Measurements from ENCODE around the gene RMRP.
A peak's percentile ranks its signal among the peaks of the same experiment; 100 is the strongest.

Gene RMRP

DNA sequence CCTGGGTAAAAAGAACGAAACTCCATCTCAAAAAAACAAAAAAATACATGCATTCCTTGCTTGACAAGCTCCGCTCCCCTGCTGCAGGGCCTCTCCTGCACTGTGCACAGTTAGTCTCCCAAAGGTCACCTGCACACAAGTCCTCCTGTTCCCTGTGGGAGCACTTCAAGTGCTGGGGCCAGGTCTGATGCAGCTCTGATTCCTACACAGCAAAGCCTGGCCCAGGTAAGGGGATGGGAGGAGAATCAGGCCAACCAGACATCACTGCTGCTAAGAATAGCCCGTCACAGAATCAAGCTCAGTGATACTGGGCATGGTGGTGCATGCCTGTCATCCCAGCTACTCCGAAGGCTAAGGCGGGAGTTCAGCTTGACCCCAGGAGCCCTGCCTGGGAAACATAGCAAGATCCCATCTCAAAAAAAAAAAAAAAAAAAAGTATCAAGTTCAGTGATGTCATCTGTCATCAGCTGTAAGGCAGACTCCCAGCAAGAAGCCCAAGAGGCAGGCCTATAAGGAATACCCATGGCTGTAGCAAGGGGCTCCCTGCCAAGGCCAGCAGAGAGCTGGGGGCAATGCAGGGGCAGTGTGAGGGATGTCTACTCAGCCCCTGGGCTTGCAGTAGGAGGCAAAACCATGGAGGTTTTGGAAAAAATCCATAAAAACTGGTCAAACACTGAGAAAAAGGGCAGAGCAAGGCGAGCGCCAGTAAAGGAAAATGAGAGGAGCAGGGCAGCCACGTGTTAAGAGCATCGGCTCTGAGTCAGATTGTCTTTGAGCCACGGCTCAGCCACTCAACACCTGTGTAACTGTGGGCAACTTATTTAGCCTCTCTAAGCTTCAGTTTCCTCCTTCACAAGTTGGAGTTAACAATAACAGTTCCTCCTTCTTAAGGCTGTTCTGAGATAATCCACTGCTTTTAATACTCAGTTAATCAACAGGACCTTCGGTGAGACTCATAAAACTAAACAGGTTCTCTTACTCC, 28.7 kb upstream of the RMRP start:
- DNase-seq = no peak

DNA sequence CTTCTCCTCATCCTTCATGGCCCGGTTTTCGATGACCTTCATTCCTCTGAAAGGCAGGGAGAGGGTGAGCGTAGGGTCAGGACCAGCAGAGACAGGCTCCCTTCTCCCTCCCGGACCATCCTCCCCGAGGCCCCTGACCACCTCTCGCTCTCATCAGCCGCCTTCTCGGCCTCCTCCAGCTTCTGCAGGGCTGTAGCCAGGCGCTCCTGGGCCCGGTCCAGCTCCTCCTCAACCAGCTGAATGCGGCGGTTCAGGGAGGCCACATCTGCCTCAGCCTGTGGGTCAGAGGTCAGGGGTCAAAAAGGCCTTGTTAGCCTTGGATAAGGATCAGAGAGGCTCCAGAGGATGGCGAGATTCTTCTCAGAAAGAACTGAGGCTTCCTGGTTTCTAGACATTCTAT, 27.7 kb upstream of the RMRP start:
- no peak for DNase-seq

DNA sequence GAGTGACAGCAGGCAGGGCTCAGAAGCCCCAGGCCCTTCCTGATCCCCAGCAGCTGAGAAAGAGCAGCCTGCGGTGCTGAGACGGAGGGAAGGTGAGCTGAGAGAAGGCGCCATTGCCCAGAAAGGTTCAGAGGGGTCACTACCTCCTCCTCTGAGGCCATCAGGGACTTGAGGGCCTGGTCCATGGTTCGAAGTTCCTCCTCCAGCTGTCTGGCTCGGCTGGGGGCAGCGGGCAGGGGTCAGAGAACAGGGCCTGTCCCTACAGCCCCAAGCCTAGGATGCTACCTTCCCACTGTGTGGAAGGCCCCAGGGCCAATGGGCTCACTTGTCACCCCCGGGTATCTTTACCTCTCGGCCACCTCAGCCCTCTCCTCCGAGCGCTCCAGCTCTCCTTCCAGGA, 27.1 kb upstream of the RMRP start:
- no peak for DNase-seq

DNA sequence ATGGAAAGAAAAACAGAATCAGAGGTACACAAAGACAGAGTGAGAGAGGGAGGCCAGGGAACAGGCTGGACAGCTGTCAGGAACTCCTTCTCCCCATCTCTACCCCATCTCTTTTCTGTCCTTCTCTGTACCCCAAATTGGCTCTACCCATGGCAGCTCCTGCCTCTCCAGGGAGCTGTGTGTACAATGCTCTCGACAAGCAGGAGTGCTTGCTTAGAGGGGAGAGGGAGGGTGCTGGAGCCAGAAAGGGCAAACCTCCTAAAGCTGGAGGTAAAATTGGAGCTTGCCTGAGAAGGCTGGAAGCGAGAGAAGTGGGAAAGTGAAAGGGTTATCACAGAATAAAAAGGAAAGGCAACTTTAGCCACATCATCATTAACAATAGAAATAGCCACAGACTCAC, 25.5 kb upstream of the RMRP start:
- no peak for DNase-seq

GRCh38 chr9:35682520-35683315, 24.9 kb upstream of the RMRP start:
- DNase-seq = no peak

DNA sequence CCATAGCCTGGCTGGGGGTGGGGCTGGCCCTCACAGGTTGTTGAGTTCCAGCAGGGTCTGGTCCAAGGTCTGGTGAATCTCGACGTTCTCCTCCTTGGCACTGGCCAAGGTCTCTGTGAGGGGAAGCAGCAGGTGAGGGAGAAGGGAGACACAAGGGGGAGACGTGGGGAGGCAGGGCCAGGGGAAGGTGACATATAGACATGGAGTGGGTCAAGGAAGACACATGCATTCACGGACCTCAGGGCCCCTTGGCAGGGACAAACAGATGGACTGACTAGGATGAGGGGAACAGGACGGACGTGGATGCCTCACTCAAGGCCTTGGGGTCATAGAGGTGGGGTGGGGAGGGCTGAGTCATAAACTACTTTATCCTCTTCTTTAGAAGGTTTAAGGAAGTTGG, 24.2 kb upstream of the RMRP start:
- DNase-seq = no peak

GRCh38 chr9:35681341-35682002, 23.7 kb upstream of the RMRP start:
- DNase-seq = no peak

DNA sequence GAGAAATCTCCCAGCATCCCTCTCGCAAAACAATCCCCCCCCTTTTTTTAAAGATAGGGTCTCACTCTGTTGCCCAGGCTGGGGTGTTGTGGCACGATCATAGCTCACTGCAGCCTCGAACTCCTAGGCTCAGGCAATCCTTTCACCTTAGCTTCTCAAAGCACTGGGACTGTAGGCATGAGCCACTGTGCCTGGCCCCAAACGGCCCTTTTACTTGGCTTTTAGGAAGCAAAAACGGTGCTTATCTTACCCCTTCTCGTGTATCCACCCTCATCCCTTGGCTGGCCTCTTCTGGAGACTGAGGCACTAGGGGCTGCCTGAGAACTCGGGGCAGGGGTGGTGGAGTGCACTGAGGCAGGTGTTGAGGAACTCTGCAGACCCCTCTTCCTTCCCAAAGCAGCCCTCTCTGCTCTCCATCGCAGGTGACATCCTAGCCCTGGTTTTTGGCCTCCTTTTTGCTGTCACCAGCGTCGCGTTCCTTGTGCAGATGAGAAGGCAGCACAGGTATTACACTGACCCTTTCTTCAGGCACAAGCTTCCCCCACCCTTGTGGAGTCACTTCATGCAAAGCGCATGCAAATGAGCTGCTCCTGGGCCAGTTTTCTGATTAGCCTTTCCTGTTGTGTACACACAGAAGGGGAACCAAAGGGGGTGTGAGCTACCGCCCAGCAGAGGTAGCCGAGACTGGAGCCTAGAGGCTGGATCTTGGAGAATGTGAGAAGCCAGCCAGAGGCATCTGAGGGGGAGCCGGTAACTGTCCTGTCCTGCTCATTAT, 22.7 kb upstream of the RMRP start:
- DNase-seq = no peak

DNA sequence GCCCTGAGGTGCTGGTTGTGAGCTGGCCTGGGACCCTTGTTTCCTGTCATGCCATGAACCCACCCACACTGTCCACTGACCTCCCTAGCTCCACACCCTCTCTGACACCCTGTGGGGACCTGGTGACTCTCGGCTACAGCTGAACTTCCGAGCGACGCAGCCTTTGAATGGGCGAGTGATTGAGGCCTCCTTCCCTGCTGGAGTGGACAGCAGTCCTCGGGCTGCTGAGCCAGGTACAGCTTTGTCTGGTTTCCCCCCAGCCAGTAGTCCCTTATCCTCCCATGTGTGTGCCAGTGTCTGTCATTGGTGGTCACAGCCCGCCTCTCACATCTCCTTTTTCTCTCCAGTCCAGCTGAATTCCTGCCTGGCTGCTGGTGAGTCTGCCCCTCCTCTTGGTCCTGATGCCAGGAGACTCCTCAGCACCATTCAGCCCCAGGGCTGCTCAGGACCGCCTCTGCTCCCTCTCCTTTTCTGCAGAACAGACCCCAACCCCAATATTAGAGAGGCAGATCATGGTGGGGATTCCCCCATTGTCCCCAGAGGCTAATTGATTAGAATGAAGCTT, 22.0 kb upstream of the RMRP start:
- no peak for DNase-seq

DNA sequence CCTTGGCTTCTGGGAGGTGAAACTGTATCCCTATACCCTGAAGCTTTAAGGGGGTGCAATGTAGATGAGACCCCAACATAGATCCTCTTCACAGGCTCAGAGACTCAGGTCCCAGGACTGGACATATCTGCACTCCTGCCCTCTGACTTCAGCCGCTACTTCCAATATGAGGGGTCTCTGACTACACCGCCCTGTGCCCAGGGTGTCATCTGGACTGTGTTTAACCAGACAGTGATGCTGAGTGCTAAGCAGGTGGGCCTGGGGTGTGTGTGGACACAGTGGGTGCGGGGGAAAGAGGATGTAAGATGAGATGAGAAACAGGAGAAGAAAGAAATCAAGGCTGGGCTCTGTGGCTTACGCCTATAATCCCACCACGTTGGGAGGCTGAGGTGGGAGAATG, 21.3 kb upstream of the RMRP start:
- no peak for DNase-seq

GRCh38 chr9:35675732-35676392, 18.0 kb upstream of the RMRP start:
- DNase-seq = no peak

GRCh38 chr9:35675204-35675603, 17.4 kb upstream of the RMRP start:
- DNase-seq = no peak

DNA sequence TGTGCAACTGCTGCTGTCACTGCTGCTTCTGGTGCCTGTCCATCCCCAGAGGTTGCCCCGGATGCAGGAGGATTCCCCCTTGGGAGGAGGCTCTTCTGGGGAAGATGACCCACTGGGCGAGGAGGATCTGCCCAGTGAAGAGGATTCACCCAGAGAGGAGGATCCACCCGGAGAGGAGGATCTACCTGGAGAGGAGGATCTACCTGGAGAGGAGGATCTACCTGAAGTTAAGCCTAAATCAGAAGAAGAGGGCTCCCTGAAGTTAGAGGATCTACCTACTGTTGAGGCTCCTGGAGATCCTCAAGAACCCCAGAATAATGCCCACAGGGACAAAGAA, 16.2 kb upstream of the RMRP start:
- DNase-seq = no peak

- peak; percentile 71 for DNase-seq
These were observed 15.6 kb upstream of the RMRP start, which contains the start of gene CA9 for GRCh38 chr9:35673132-35674024. TSS of gene CA9 (plus strand) at chr9:35673928. CDS start at chr9:35673960, 32 bp downstream.

DNA sequence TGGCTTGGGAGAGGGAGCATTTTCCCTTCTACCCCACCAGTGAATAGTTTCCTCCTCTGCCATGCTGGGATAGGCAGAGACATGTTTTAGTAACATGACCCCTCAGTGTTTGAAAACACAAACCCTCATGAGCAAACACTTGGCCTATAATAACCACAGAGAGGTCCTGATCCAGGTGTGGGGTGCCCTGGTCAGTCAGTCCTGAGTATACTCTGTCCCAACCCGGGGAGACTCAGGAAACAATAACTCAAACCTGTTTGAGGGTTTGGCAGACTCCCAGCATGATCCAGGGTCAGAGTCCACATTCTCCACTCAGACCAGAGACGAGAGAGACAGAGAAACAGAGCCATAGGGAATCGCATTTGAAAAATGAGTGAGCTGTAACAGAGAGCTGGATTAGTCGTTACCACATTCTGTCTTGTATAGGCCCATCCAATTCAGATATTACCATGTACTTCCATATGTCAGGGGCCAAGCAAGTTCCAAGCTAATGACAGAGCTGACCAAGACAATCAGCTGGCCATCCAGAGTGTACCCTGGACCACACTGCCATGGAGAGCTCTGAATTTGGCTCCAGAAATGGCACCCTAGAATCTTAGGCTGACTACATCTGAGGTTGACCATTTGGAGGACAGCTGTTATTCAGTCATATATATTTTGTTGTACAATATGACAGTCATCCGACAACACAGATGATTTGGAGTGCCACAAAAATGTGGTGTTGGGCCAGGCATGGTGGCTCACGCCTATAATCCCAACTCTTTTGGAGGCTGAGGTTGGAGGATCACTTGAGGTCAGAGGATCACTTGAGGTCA, 11.7 kb upstream of the RMRP start:
- DNase-seq = no peak

DNA sequence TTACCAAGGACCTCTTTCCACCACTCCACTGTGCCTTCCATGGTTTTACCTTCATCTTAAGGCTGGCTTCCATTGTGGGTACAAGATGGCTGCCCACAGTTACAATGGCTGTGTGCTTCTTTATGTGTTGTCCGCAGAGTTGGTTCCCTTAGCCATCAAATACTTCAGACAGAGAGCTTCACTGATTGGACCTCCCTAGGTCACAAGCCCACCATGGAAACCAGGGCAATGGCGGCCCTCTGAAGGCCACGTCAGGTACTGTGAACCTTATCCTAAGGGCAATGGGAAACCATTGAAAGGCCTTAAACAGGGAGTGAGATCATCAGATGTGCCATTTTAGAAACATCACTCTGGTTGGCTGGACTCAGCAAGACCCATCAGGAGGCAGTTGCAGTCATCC, 10.1 kb upstream of the RMRP start:
- no peak for DNase-seq

GRCh38 chr9:35666549-35666948, 8.7 kb upstream of the RMRP start:
- DNase-seq = no peak

GRCh38 chr9:35666045-35666444, 8.2 kb upstream of the RMRP start:
- no peak for DNase-seq

DNA sequence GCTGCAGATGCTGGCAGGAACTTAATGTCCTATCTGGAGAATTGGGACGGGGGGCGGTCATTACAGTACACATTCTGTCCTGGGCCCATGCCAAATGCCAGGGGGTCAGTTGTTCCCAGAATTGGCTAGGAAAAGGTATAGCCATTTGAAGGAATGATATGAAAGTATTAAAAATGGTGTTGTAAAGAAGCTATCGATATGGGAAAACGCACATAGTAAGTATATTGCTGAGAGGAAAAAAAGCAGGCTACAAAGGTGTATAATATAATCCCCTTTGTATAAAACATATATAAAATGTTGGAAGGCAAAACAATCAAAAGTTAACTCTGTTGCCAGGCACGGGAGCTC, 7.6 kb upstream of the RMRP start:
- DNase-seq = no peak
